Keratinocyte (primary cell): ENCODE results near the gene CXCL8. TPM values are rescaled to one million over a fixed set of nuclear protein-coding genes. Genes with fewer than 3 reads are reported as not detected.

Experiments used
- DNase-seq: peaks from one replicate; pipeline ENCODE4 v3.0.0-alpha.2; 2011; ENCODE audit warnings: low read depth, missing footprints, low spot score
- FAIRE-seq: peaks from 2 replicates; lab custom pipeline; 2011; peaks lifted over from hg19 to GRCh38; lab: Jason Lieb, UNC
- H2AFZ ChIP-seq: 2 replicates; pipeline ENCODE4 v1.6.0; 2012; ENCODE audit warnings: low read length, control low read depth, inconsistent platforms; ENCODE audit not compliant: control insufficient read depth
- H3K27ac ChIP-seq: 2 replicates; pipeline ENCODE4 v1.5.1; 2011; ENCODE audit warnings: low read length; ENCODE audit not compliant: control insufficient read depth, insufficient read depth
- H3K27me3 ChIP-seq: 3 replicates; pipeline ENCODE4 v1.6.0; 2011; ENCODE audit warnings: low read length; ENCODE audit not compliant: control insufficient read depth, insufficient read depth; ENCODE audit errors: extremely low read depth
- H3K36me3 ChIP-seq, 2 experiments: 2 replicates in 1 of 2; 3 replicates in 1 of 2; pipeline ENCODE4 v1.5.1; 2011; ENCODE audit warnings: low read length in 2 of 2, mild to moderate bottlenecking in 1 of 2; ENCODE audit not compliant: control insufficient read depth in 2 of 2, insufficient read depth in 2 of 2; ENCODE audit errors: extremely low read depth in 1 of 2
- H3K4me1 ChIP-seq: 3 replicates; pipeline ENCODE4 v1.5.1; 2011; ENCODE audit warnings: low read length; ENCODE audit not compliant: control insufficient read depth, insufficient read depth; ENCODE audit errors: extremely low read depth
- H3K4me2 ChIP-seq: 3 replicates; pipeline ENCODE4 v1.6.0; 2011; ENCODE audit warnings: low read depth, low read length; ENCODE audit not compliant: control insufficient read depth, insufficient read depth; ENCODE audit errors: extremely low read depth
- H3K4me3 ChIP-seq, 3 experiments: fragments of 200-600 bp in 1 of 3; sonication (generic) in 1 of 3; 2 replicates in 2 of 3; 3 replicates in 1 of 3; pipeline ENCODE4 v1.5.1; 2011 to 2016; ENCODE audit warnings: low read length in 3 of 3, mild to moderate bottlenecking in 3 of 3, control low read depth in 2 of 3, inconsistent platforms in 1 of 3, low read depth in 1 of 3, mixed read lengths in 1 of 3, mixed run types in 1 of 3, moderate library complexity in 1 of 3; ENCODE audit not compliant: control insufficient read depth in 2 of 3, insufficient read depth in 2 of 3; ENCODE audit errors: extremely low read depth in 1 of 3
- H3K79me2 ChIP-seq: 2 replicates; pipeline ENCODE4 v1.6.0; 2012; ENCODE audit warnings: low read length; ENCODE audit not compliant: control insufficient read depth, insufficient read depth
- H3K9ac ChIP-seq: 3 replicates; pipeline ENCODE4 v1.6.0; 2011; ENCODE audit warnings: low read length; ENCODE audit not compliant: control insufficient read depth, insufficient read depth; ENCODE audit errors: extremely low read depth
- H3K9me1 ChIP-seq: 3 replicates; pipeline ENCODE4 v1.6.0; 2011; ENCODE audit warnings: low read length; ENCODE audit not compliant: control insufficient read depth, insufficient read depth; ENCODE audit errors: extremely low read depth
- H3K9me3 ChIP-seq: 2 replicates; pipeline ENCODE4 v1.5.1; 2012; ENCODE audit warnings: low read depth, low read length; ENCODE audit not compliant: control insufficient read depth
- H4K20me1 ChIP-seq: 3 replicates; pipeline ENCODE4 v1.6.0; 2011; ENCODE audit warnings: low read length; ENCODE audit not compliant: control insufficient read depth, insufficient read depth; ENCODE audit errors: extremely low read depth
- EZH2 ChIP-seq: IDR thresholded peaks from one replicate; pipeline ENCODE4 v1.6.1; 2012; ENCODE audit warnings: inconsistent platforms, mild to moderate bottlenecking, low read length, moderate library complexity
- dilution Hi-C: fragments of 300-500 bp; cut with MboI; formaldehyde crosslinking; loops from one replicate; pipeline ENCODE4 v1.7.0; 2020; ENCODE audit warnings: low sequenced_read_pairs; ENCODE audit not compliant: extremely low pct_ligation_motif_present
- polyA plus RNA-seq, 5 experiments: library from polyadenylated mRNA; depleted of rRNA in 3 of 5; stranded (reverse) in 3 of 5; stranded (forward) in 1 of 5; unstranded in 1 of 5; fragments of >200 nt; gene quantifications; 1 replicate in 1 of 5; 2 replicates in 3 of 5; 3 replicates in 1 of 5; pipeline versions ENCODE4 v1.2.1 to v1.2.3, GENCODE V29; 2011 to 2012; ENCODE audit warnings: missing spikeins in 2 of 5, low read depth in 1 of 5, low replicate concordance in 1 of 5
- TF ChIP-seq, protein P1 (sequence below), 3 experiments: IDR thresholded peaks in 1 of 3; conservative IDR thresholded peaks in 1 of 3; optimal IDR thresholded peaks in 1 of 3; 2 replicates in 2 of 3; 3 replicates in 1 of 3; pipeline versions ENCODE3 to v1.5.1; 2011; ENCODE audit warnings: low read length in 3 of 3, mild to moderate bottlenecking in 3 of 3, moderate library complexity in 2 of 3, control low read depth in 1 of 3, inconsistent platforms in 1 of 3; ENCODE audit not compliant: insufficient read depth in 2 of 3; ENCODE audit errors: extremely low read depth in 1 of 3

The CXCL8 gene
- polyA plus RNA-seq, 1 donor (not counting 4 experiments of a cell fraction or from before 2014, with no cell fraction given): 65.4 TPM

DNA sequence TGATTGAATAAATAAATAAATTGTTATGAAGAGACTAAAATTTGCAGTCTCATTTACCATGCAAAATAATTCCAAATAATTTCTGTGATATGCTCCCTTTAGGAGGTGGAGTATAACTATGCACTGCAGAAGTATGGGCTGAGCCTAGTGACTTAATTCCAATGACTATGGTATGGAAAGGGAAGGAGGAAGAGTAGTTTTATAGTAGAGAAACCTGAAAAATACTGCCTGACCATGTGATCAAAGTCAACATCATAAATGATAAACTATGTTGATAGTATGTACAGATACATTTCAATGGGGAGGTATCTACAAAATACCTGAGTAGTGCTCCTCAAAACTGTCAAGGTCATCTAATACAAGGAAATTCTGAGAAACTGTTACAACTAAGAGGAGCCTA lies 14.6 kb downstream of the CXCL8 start:
- FAIRE-seq: no peak
- Histone ChIP-seq H3K79me2 (no peaks in the 10 kb centered on the region), H3K9ac (no peak overlapping the region), H3K4me1 (no peaks in the 10 kb centered on the region), H3K9me1 (no peaks in the 10 kb centered on the region), H3K27me3 (no peaks in the 10 kb centered on the region), H3K4me2 (no peak overlapping the region), H4K20me1 (no peaks in the 10 kb centered on the region), H3K27ac (no peak overlapping the region), H3K9me3 (no peaks in the 10 kb centered on the region), H3K36me3 (no peaks in the 10 kb centered on the region), H3K4me3 (no peak overlapping the region), H2AFZ (no peak overlapping the region)
- DNase-seq: no peak
- TF ChIP-seq EZH2: no peak
- TF ChIP-seq, protein P1, sequence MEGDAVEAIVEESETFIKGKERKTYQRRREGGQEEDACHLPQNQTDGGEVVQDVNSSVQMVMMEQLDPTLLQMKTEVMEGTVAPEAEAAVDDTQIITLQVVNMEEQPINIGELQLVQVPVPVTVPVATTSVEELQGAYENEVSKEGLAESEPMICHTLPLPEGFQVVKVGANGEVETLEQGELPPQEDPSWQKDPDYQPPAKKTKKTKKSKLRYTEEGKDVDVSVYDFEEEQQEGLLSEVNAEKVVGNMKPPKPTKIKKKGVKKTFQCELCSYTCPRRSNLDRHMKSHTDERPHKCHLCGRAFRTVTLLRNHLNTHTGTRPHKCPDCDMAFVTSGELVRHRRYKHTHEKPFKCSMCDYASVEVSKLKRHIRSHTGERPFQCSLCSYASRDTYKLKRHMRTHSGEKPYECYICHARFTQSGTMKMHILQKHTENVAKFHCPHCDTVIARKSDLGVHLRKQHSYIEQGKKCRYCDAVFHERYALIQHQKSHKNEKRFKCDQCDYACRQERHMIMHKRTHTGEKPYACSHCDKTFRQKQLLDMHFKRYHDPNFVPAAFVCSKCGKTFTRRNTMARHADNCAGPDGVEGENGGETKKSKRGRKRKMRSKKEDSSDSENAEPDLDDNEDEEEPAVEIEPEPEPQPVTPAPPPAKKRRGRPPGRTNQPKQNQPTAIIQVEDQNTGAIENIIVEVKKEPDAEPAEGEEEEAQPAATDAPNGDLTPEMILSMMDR (optimal IDR thresholded peaks at IDR 0.05 in 1 of 3, IDR thresholded peaks at IDR 0.05 in 1 of 3, conservative IDR thresholded peaks at IDR 0.05 in 1 of 3; ENCODE audit: extremely low read depth in 1 of 3, insufficient read depth in 2 of 3, low read length in 3 of 3): no peak
- dilution Hi-C loops: no loop called here

DNA sequence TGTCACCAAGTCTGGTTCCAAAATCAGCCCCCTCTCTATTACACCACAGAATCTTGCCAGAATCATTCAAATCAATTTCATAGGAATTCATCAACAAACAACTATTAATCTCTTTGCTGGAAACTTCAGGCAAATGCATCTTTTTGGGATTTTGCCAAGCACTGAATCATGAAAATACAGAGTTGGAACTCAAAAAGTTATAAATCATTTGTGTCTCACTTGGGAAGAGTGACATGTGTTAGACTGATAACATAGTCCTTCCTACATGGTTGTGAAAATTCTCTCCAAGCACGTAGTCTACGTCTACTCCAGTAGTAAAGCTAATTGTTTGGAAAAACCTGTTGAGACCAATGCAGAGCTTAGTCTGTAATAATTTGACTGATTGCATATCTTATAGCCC lies 19.0 kb downstream of the CXCL8 start:
- DNase-seq (no peak), FAIRE-seq (no peak)
- no peaks in the 10 kb centered on the region for H3K9me1 ChIP-seq
- no peaks in the 10 kb centered on the region for H3K4me1 ChIP-seq
- H4K20me1 ChIP-seq: no peaks in the 10 kb centered on the region
- H3K27me3 ChIP-seq: no peaks in the 10 kb centered on the region
- H3K4me2 ChIP-seq: no peak overlapping the region
- H3K36me3 ChIP-seq: no peaks in the 10 kb centered on the region
- no peak overlapping the region for H2AFZ ChIP-seq
- no peak overlapping the region for H3K27ac ChIP-seq
- H3K4me3 ChIP-seq: no peak overlapping the region
- no peaks in the 10 kb centered on the region for H3K9me3 ChIP-seq
- no peak overlapping the region for H3K9ac ChIP-seq
- no peaks in the 10 kb centered on the region for H3K79me2 ChIP-seq
- no peak for TF ChIP-seq EZH2
- TF ChIP-seq, protein P1 (optimal IDR thresholded peaks at IDR 0.05 in 1 of 3, IDR thresholded peaks at IDR 0.05 in 1 of 3, conservative IDR thresholded peaks at IDR 0.05 in 1 of 3; ENCODE audit: extremely low read depth in 1 of 3, insufficient read depth in 2 of 3, low read length in 3 of 3): no peak
- dilution Hi-C loops: no loop called here
